ENCODE results near the gene INSM2. TPM values are rescaled to one million over a fixed set of nuclear protein-coding genes. Genes with fewer than 3 reads are reported as not detected.

The INSM2 gene
- total and polyA plus RNA-seq, 10 donors = 0.03 to 0.52 (median 0.12) TPM; not detected in 6

DNA sequence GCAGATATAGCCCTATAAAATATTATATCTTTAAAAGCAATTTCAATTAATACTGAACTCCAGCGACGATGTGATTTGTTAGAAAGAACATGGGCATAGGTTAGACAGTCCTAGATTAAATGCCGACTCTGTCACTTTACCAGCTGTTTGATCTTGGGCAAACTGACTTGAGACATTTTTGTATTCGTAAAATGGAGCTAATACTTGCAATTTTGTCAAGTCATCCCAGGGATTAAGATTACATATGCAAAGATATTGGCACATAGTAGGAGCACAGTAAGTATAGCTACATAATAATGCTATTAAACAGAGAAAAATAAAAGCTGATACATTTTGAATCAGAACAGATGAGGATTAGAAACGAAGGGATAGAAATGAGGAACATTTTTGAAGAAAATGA lies 9.0 kb downstream of the INSM2 start:
- DNase-seq = no peak
- peaks cover 0 to 35% (median 0%) of the 10 kb centered on the region in 6 donors for H3K36me3 ChIP-seq
- intact Hi-C loops (cut with DNase I; ENCODE audit: low total_unique reads) = no loop called here
- no peak overlapping the region for H3K4me3 ChIP-seq
- H3K27ac ChIP-seq = no peak overlapping the region
- TF ChIP-seq, protein P1, sequence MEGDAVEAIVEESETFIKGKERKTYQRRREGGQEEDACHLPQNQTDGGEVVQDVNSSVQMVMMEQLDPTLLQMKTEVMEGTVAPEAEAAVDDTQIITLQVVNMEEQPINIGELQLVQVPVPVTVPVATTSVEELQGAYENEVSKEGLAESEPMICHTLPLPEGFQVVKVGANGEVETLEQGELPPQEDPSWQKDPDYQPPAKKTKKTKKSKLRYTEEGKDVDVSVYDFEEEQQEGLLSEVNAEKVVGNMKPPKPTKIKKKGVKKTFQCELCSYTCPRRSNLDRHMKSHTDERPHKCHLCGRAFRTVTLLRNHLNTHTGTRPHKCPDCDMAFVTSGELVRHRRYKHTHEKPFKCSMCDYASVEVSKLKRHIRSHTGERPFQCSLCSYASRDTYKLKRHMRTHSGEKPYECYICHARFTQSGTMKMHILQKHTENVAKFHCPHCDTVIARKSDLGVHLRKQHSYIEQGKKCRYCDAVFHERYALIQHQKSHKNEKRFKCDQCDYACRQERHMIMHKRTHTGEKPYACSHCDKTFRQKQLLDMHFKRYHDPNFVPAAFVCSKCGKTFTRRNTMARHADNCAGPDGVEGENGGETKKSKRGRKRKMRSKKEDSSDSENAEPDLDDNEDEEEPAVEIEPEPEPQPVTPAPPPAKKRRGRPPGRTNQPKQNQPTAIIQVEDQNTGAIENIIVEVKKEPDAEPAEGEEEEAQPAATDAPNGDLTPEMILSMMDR (IDR thresholded peaks at IDR 0.05 in 8 of 11, conservative IDR thresholded peaks at IDR 0.05 in 3 of 11) = no peak
- H3K27me3 ChIP-seq (replicated peaks in 1 of 7) = no peaks in the 10 kb centered on the region
- whole genome bisulfite sequencing, 5 donors = 94 to 97% (median 96%) methylated on average over 5 of the region's 5 CpGs
- H3K4me1 ChIP-seq = no peaks in the 10 kb centered on the region
- no peaks in the 10 kb centered on the region for H3K9me3 ChIP-seq

DNA sequence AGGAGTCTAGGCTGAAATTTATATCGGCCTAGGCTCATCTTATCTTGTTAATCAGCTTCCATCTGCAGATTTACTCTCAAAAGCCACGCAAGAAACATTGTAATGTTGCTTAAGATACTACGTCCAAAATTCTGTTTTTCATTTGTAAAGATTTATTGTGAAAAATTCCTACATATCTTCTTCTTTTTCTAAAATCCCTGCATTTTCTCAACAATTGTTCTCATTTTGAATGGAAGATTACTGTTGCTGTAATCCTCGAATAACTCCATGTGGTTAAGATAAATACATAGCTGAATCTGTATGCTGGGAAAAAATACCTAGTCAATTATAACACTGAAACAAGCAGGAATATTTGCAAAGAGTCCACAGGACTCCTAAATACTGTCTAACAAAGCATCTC lies 15.6 kb downstream of the INSM2 start:
- H3K4me1 ChIP-seq = no peaks in the 10 kb centered on the region
- H3K27ac ChIP-seq = no peak overlapping the region
- no peak for TF ChIP-seq POLR2A (IDR thresholded peaks at IDR 0.05)
- TF ChIP-seq, protein P1 (IDR thresholded peaks at IDR 0.05 in 8 of 11, conservative IDR thresholded peaks at IDR 0.05 in 3 of 11) = no peak
- no peak for TF ChIP-seq POLR2AphosphoS5 (IDR thresholded peaks at IDR 0.05)
- no peak overlapping the region for H3K4me3 ChIP-seq
- 91 to 98% (median 96%) methylated on average over 4 of the region's 4 CpGs for WGBS, 5 donors
- no peak for DNase-seq
- H3K36me3 ChIP-seq = peaks cover 0 to 19% (median 0%) of the 10 kb centered on the region in 6 donors
- intact Hi-C loops (cut with DNase I; ENCODE audit: low total_unique reads) = no loop called here
- no peaks in the 10 kb centered on the region for H3K9me3 ChIP-seq
- no peaks in the 10 kb centered on the region for H3K27me3 ChIP-seq (replicated peaks in 1 of 7)

DNA sequence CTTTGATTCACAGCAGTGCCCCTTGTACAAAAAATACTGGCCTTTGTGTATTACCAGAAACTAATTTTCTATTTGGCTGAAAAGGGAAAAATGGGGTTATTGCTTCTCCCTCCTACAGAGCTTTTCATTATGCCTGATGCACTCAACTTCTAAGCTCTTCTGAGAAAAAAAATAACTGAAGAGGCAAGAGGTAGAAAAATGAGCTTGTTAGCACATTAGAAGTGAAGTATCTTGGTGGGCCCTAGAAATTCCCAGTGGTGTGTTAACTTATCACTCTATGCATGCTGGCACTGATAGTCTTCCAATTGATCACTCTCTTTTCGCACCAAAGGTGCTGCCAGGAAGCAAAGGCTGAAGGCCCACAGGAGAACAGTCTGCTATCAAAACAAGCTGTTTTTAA lies 17.1 kb downstream of the INSM2 start:
- TF ChIP-seq POLR2A (IDR thresholded peaks at IDR 0.05) (no peak), POLR2AphosphoS5 (IDR thresholded peaks at IDR 0.05) (no peak)
- TF ChIP-seq, protein P1 (IDR thresholded peaks at IDR 0.05 in 8 of 11, conservative IDR thresholded peaks at IDR 0.05 in 3 of 11) = no peak
- Histone ChIP-seq H3K4me3 (no peak overlapping the region), H3K36me3 (peaks cover 0 to 23% (median 0%) of the 10 kb centered on the region in 6 donors), H3K27me3 (replicated peaks in 1 of 7) (no peaks in the 10 kb centered on the region), H3K4me1 (no peaks in the 10 kb centered on the region), H3K27ac (no peak overlapping the region), H3K9me3 (no peaks in the 10 kb centered on the region)
- 89 to 100% (median 96%) methylated on average over 1 of the region's 1 CpG for WGBS, 5 donors
- intact Hi-C loops (cut with DNase I; ENCODE audit: low total_unique reads) = no loop called here
- no peak for DNase-seq

DNA sequence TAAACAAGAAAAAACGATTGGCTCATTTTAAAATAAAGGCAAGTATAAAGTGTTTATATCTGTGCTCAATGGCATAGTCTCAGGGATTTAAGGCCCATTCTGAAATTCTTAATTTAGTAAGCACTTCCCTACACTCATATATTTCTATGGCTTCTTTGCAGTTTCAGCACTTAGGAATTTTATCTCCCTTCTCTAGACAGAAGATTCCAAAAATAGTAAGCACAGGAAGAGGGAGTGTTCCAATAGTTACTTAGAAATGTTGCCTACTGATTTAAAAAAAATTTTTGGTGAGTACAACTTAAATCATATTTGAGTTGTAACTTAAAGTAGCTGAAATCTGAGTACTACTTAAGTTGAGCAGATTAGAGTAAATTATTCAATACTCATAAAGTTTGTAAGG lies 19.8 kb downstream of the INSM2 start:
- no peak overlapping the region for H3K4me3 ChIP-seq
- no peaks in the 10 kb centered on the region for H3K9me3 ChIP-seq
- H3K27ac ChIP-seq = no peak overlapping the region
- peaks cover 0 to 18% (median 0%) of the 10 kb centered on the region in 6 donors for H3K36me3 ChIP-seq
- TF ChIP-seq, protein P1 (IDR thresholded peaks at IDR 0.05 in 8 of 11, conservative IDR thresholded peaks at IDR 0.05 in 3 of 11) = no peak
- TF ChIP-seq POLR2AphosphoS5 (IDR thresholded peaks at IDR 0.05) (no peak), POLR2A (IDR thresholded peaks at IDR 0.05) (no peak)
- no peaks in the 10 kb centered on the region for H3K4me1 ChIP-seq
- intact Hi-C loops (cut with DNase I; ENCODE audit: low total_unique reads) = no loop called here
- DNase-seq = no peak
- H3K27me3 ChIP-seq (replicated peaks in 1 of 7) = no peaks in the 10 kb centered on the region
- WGBS, 5 donors = 73 to 79% (median 77%) methylated on average over 1 of the region's 1 CpG

Data from spleen (tissue), 11 donors.